Measurements from ENCODE around the gene MLEC. TPM values are rescaled to one million over a fixed set of nuclear protein-coding genes. Genes with fewer than 3 reads are reported as not detected.

The MLEC gene
- total and polyA plus RNA-seq, 2 of the 13 experiments (the other 11 are each of a cell fraction or from before 2014, with no cell fraction given), result 49.8 to 156 TPM

- TF ChIP-seq HMGXB3 (CRISPR knock-in tag; IDR thresholded peaks at IDR 0.05; ENCODE audit: borderline replicate concordance), result peak; percentile 98
- TF ChIP-seq NFKBIZ (CRISPR knock-in tag; IDR thresholded peaks at IDR 0.05), result no peak
- TF ChIP-seq CENPX (CRISPR knock-in tag; IDR thresholded peaks at IDR 0.05), result no peak
- TF ChIP-seq ZNF367 (CRISPR knock-in tag; IDR thresholded peaks at IDR 0.05; ENCODE audit: borderline replicate concordance), result no peak; the same call in 1 of the 2 replicates
- TF ChIP-seq XRCC5 (optimal IDR thresholded peaks at IDR 0.05; ENCODE audit: low read length), result peak; percentile 85
- no peak for TF ChIP-seq TEF (CRISPR knock-in tag; IDR thresholded peaks at IDR 0.05)
- no peak; a peak in 1 of 4 replicates for TF ChIP-seq EP300 (IDR thresholded peaks at IDR 0.05; ENCODE audit: low read depth in 2 of 2, low read length in 2 of 2)
- TF ChIP-seq EP300 (CRISPR knock-in tag; IDR thresholded peaks at IDR 0.05; ENCODE audit: borderline replicate concordance), result peak; percentile 63
- TF ChIP-seq MAF1 (CRISPR knock-in tag; IDR thresholded peaks at IDR 0.05; ENCODE audit: borderline replicate concordance), result peak; percentile 77; the same call in 1 of the 2 replicates
- TF ChIP-seq ZFP82 (CRISPR knock-in tag; IDR thresholded peaks at IDR 0.05; ENCODE audit: borderline replicate concordance), result no peak
- TF ChIP-seq CREB3 (CRISPR knock-in tag; IDR thresholded peaks at IDR 0.05), result no peak
- TF ChIP-seq TRIM24 (CRISPR knock-in tag; IDR thresholded peaks at IDR 0.05), result no peak
- TF ChIP-seq ZBTB25 (CRISPR knock-in tag; IDR thresholded peaks at IDR 0.05), result peak; percentile 91; the same call in 1 of the 2 replicates
- TF ChIP-seq HNF4A (CRISPR knock-in tag; IDR thresholded peaks at IDR 0.05), result no peak
- no peak for TF ChIP-seq ZNF432 (CRISPR knock-in tag; IDR thresholded peaks at IDR 0.05; ENCODE audit: borderline replicate concordance)
These were observed at the start of gene MLEC (continued) for GRCh38 chr12:120686690-120687577.
